GM18505 (cell line): ENCODE measurements around the gene POLD1.

Experiments
- ATAC-seq: cut with Tn5 transposase; IDR thresholded peaks from one replicate; pipeline ENCODE4 v1.9.1; 2021; ENCODE audit not compliant: unreplicated experiment
- POLR2A ChIP-seq: IDR thresholded peaks from 4 replicates; pipeline ENCODE4 v1.6.1; 2011; ENCODE audit warnings: borderline replicate concordance; ENCODE audit not compliant: insufficient read depth, insufficient read length; ENCODE audit errors: extremely low read depth

Gene POLD1

GRCh38 chr19:50458396-50459066 lies 74.4 kb downstream of the POLD1 start:
- no peak for TF ChIP-seq POLR2A
- ATAC-seq = no peak

GRCh38 chr19:50459067-50459456 lies 74.9 kb downstream of the POLD1 start:
- ATAC-seq = no peak
- no peak for TF ChIP-seq POLR2A

GRCh38 chr19:50459638-50460037 lies 75.5 kb downstream of the POLD1 start:
- no peak for TF ChIP-seq POLR2A
- ATAC-seq = no peak

- peak; percentile 61 for ATAC-seq
- no peak for TF ChIP-seq POLR2A
Measured at GRCh38 chr19:50460161-50460765, 76.1 kb downstream of the POLD1 start.

- no peak for ATAC-seq
- TF ChIP-seq POLR2A = no peak
Measured at GRCh38 chr19:50461066-50461875, 77.1 kb downstream of the POLD1 start.

- ATAC-seq = no peak
- TF ChIP-seq POLR2A = no peak
Measured at GRCh38 chr19:50462970-50463369, 78.8 kb downstream of the POLD1 start.

- no peak for TF ChIP-seq POLR2A
- no peak for ATAC-seq
Measured at GRCh38 chr19:50464348-50464747, 80.2 kb downstream of the POLD1 start.

GRCh38 chr19:50465000-50465399 lies 80.9 kb downstream of the POLD1 start:
- ATAC-seq = no peak
- no peak for TF ChIP-seq POLR2A

- ATAC-seq = no peak
- TF ChIP-seq POLR2A = no peak
Measured at GRCh38 chr19:50465986-50466705, 82.0 kb downstream of the POLD1 start.

GRCh38 chr19:50466706-50467039 lies 82.5 kb downstream of the POLD1 start:
- no peak for TF ChIP-seq POLR2A
- ATAC-seq = no peak

- TF ChIP-seq POLR2A = no peak
- ATAC-seq = no peak
Measured at GRCh38 chr19:50467566-50467965, 83.4 kb downstream of the POLD1 start.
